Gastroesophageal sphincter (tissue), 3 donors: ENCODE results near the gene IPO11.

Experiments
- POLR2A ChIP-seq, 2 donors: fragments of 450-650 bp; IDR thresholded peaks; one replicate each; pipeline ENCODE4 v1.6.1; 2017; ENCODE audit warnings: antibody characterized with exemption in 2 of 2, mild to moderate bottlenecking in 2 of 2, moderate library complexity in 1 of 2
- TF ChIP-seq, protein P1 (sequence below), 4 experiments: fragments of 200-600 bp in 2 of 4; fragments of 450-650 bp in 2 of 4; sonication (generic) in 1 of 4; IDR thresholded peaks; one replicate each; pipeline ENCODE4 v1.5.1; 2017 to 2019; ENCODE audit warnings: antibody characterized with exemption in 4 of 4, mild to moderate bottlenecking in 2 of 4, moderate library complexity in 2 of 4

DNA sequence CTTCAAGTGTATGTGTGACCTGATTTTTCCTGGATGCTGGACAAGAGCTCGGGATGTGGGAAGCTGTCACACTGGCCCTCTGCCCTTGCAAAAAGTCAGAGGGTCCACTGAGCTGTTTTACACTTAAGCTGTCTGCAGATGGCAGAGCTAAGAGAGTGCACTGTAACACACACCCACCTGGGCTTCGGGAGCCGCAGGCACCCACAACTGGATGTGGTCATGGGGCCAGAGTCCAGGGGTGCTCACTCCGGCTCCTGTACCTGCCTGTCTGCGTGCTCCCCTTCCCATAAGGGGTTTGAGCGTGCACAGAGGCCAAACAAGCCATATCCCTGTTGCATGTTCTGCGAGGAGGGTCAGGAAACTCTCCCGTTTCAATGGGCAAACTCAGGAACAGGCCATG, 248.6 kb downstream of the IPO11 start:
- TF ChIP-seq, protein P1, sequence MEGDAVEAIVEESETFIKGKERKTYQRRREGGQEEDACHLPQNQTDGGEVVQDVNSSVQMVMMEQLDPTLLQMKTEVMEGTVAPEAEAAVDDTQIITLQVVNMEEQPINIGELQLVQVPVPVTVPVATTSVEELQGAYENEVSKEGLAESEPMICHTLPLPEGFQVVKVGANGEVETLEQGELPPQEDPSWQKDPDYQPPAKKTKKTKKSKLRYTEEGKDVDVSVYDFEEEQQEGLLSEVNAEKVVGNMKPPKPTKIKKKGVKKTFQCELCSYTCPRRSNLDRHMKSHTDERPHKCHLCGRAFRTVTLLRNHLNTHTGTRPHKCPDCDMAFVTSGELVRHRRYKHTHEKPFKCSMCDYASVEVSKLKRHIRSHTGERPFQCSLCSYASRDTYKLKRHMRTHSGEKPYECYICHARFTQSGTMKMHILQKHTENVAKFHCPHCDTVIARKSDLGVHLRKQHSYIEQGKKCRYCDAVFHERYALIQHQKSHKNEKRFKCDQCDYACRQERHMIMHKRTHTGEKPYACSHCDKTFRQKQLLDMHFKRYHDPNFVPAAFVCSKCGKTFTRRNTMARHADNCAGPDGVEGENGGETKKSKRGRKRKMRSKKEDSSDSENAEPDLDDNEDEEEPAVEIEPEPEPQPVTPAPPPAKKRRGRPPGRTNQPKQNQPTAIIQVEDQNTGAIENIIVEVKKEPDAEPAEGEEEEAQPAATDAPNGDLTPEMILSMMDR (IDR thresholded peaks at IDR 0.05): no peak
- TF ChIP-seq POLR2A (IDR thresholded peaks at IDR 0.05): no peak
